K562 (cell line): ENCODE data around the gene SLC17A4. TPM values are rescaled to one million over a fixed set of nuclear protein-coding genes. Genes with fewer than 3 reads are reported as not detected.

Experiments
- ATAC-seq: fragments of 200-7000 bp; cut with Tn5 transposase; 3 replicates; pipeline ENCODE4 v1.9.1; 2020; ENCODE audit warnings: moderate library complexity
- BruUV-seq: library from RNA; stranded (reverse); fragments of 400-500 nt; replicated peaks from 2 replicates; lab custom pipeline; 2021; lab: Mats Ljungman, UMichigan
- CTCF ChIA-PET: fragments of 300-600 bp; formaldehyde crosslinking; extraction: SDS; loops from one replicate; lab custom pipeline; 2021; ENCODE audit warnings: low intra/inter-chr PET ratio; lab: Yijun Ruan, JAX
- POLR2A ChIA-PET: fragments of 300-600, 350-650 bp; sonication (Branson Sonifier 250); formaldehyde crosslinking; extraction: SDS; loops from one replicate; lab custom pipeline; 2021; ENCODE audit warnings: antibody characterized with exemption, inconsistent platforms; lab: Yijun Ruan, JAX
- DNase-seq, 4 experiments: peaks; one replicate each; pipeline versions ENCODE4 v3.0.0 to v3.0.0-alpha.2; 2011 to 2018; ENCODE audit warnings: low spot score in 3 of 4, mixed read lengths in 3 of 4; ENCODE audit errors: extremely low read depth in 1 of 4
- FAIRE-seq: peaks from 2 replicates; lab custom pipeline; 2011; peaks lifted over from hg19 to GRCh38; lab: Jason Lieb, UNC
- H2AFZ ChIP-seq: 2 replicates; pipeline ENCODE4 v1.6.0; 2011; ENCODE audit warnings: low read depth, low read length, control low read depth, inconsistent platforms
- H3K27ac ChIP-seq: fragments of 200-600 bp; 3 replicates; pipeline ENCODE4 v1.8.0; 2011; ENCODE audit warnings: low read depth, mild to moderate bottlenecking, control low read depth, inconsistent platforms, low read length, moderate library complexity, mixed read lengths; ENCODE audit errors: extremely low read depth
- H3K27me3 ChIP-seq, 2 experiments: fragments of 300-600 bp in 1 of 2; 2 replicates in 1 of 2; 3 replicates in 1 of 2; pipeline versions ENCODE4 v1.6.0 to v1.8.0; 2011; ENCODE audit warnings: inconsistent platforms in 2 of 2, low read length in 2 of 2, mild to moderate bottlenecking in 1 of 2, mixed read lengths in 1 of 2, moderate library complexity in 1 of 2; ENCODE audit not compliant: control insufficient read depth in 2 of 2, insufficient read depth in 2 of 2
- H3K36me3 ChIP-seq: fragments of 300-600 bp; 3 replicates; pipeline ENCODE4 v1.8.0; 2011; ENCODE audit warnings: mild to moderate bottlenecking, low read length, inconsistent platforms; ENCODE audit not compliant: control insufficient read depth, insufficient read depth
- H3K4me1 ChIP-seq, 2 experiments: fragments of 200-600 bp in 1 of 2; replicated peaks in 1 of 2; 2 replicates in 1 of 2; 3 replicates in 1 of 2; pipeline versions ENCODE4 v1.5.1 to v1.8.0; 2011; ENCODE audit warnings: inconsistent platforms in 2 of 2, low read length in 2 of 2, mild to moderate bottlenecking in 1 of 2, mixed read lengths in 1 of 2, moderate library complexity in 1 of 2; ENCODE audit not compliant: control insufficient read depth in 2 of 2, insufficient read depth in 2 of 2
- H3K4me2 ChIP-seq: 2 replicates; pipeline ENCODE4 v1.6.1; 2011; ENCODE audit warnings: low read length, control low read depth, inconsistent platforms, mixed read lengths; ENCODE audit not compliant: insufficient read depth
- H3K4me3 ChIP-seq: fragments of 200-600 bp; sonication (generic), shearing (Covaris generic); 2 replicates; pipeline ENCODE4 v1.5.1; 2016; ENCODE audit warnings: control low read depth, inconsistent platforms
- H3K79me2 ChIP-seq: fragments of 200-600 bp; 3 replicates; pipeline ENCODE4 v1.8.0; 2011; ENCODE audit warnings: low read length, inconsistent platforms; ENCODE audit not compliant: control insufficient read depth, insufficient read depth
- H3K9ac ChIP-seq, 2 experiments: 2 replicates each; pipeline versions ENCODE4 v1.6.0 to v1.6.1; 2011; ENCODE audit warnings: low read depth in 2 of 2, low read length in 2 of 2, control low read depth in 1 of 2, inconsistent platforms in 1 of 2, mild to moderate bottlenecking in 1 of 2, mixed read lengths in 1 of 2; ENCODE audit not compliant: insufficient read depth in 1 of 2
- H3K9me1 ChIP-seq: one replicate; pipeline ENCODE4 v1.6.0; 2011; ENCODE audit warnings: inconsistent platforms, mild to moderate bottlenecking, low read length, moderate library complexity; ENCODE audit not compliant: control insufficient read depth, insufficient read depth
- H3K9me3 ChIP-seq: replicated peaks from 2 replicates; pipeline ENCODE4 v1.5.1; 2011; ENCODE audit warnings: low read depth, low read length, inconsistent platforms; ENCODE audit not compliant: control insufficient read depth, insufficient read depth
- H4K20me1 ChIP-seq: replicated peaks from 2 replicates; pipeline ENCODE4 v1.6.1; 2011; ENCODE audit warnings: low read length, inconsistent platforms, mixed read lengths; ENCODE audit not compliant: control insufficient read depth, insufficient read depth
- CEBPB ChIP-seq: fragments of 450-650 bp; IDR thresholded peaks from 2 replicates; pipeline ENCODE4 v1.6.1; 2016; ENCODE audit warnings: missing genetic modification characterization, missing compliant biosample characterization
- NFIC ChIP-seq: fragments of 450-650 bp; IDR thresholded peaks from 2 replicates; pipeline ENCODE4 v1.6.1; 2017; ENCODE audit warnings: mild to moderate bottlenecking, inconsistent platforms
- NFIX ChIP-seq: fragments of 250-450 bp; sonication (Bioruptor Pico); IDR thresholded peaks from 2 replicates; pipeline ENCODE4 v1.4.0; 2020; ENCODE audit warnings: low read depth, mild to moderate bottlenecking, moderate library complexity
- ZBTB17 ChIP-seq: fragments of 450-650 bp; formaldehyde crosslinking; IDR thresholded peaks from 2 replicates; pipeline ENCODE4 v1.4.0; 2020; ENCODE audit warnings: mild to moderate bottlenecking
- ZNF586 ChIP-seq: fragments of 450-650 bp; formaldehyde crosslinking; conservative IDR thresholded peaks from 2 replicates; pipeline ENCODE4 v1.4.0; 2020; ENCODE audit warnings: mild to moderate bottlenecking, moderate library complexity
- ZNF764 ChIP-seq: fragments of 250-450 bp; sonication (Bioruptor Pico); IDR thresholded peaks from 2 replicates; pipeline ENCODE4 v1.4.0; 2020; ENCODE audit warnings: low read depth, mild to moderate bottlenecking, moderate library complexity
- WGBS: fragments of 100-300 bp; shearing (Covaris generic); methylation state at CpG from one replicate; pipeline ENCODE4 v1.1.6; 2016; ENCODE audit warnings: low coverage, mixed read lengths; ENCODE audit not compliant: insufficient coverage; ENCODE audit errors: missing lambda C conversion rate; 5-methylcytosine and 5-hydroxymethylcytosine counted together
- in situ Hi-C: fragments of 300-500 bp; cut with MboI; formaldehyde crosslinking; loops from 4 replicates; pipeline ENCODE4 v1.15.0; 2018; ENCODE audit warnings: inconsistent platforms, mixed read lengths
- intact Hi-C: fragments of 100-400 bp; cut with micrococcal nuclease; formaldehyde crosslinking; loops from 2 replicates; pipeline ENCODE4 v1.14.2; 2022
- polyA plus RNA-seq, 8 experiments: library from polyadenylated mRNA; depleted of rRNA in 4 of 8; stranded (reverse) in 5 of 8; unstranded in 3 of 8; fragments of >200 nt; fragmentation: Nextera tagmentation in 2 of 8; fragmentation: Illumina TruSeq in 1 of 8; extraction: Ambion mirVana in 2 of 8; extraction: Trizol in 1 of 8; gene quantifications; 2 replicates each; pipeline versions ENCODE4 v1.2.1 to v1.2.3, GENCODE V29; 2011 to 2014; ENCODE audit warnings: inconsistent platforms in 1 of 8, missing spikeins in 1 of 8
- total RNA-seq, 7 experiments: library from RNA; depleted of rRNA in 6 of 7; stranded (reverse); fragments of >200 nt in 6 of 7; fragmentation: Illumina TruSeq in 2 of 7; extraction: Trizol in 2 of 7; gene quantifications; 2 replicates each; pipeline versions ENCODE4 v1.2.1 to v1.2.3, GENCODE V29; 2011 to 2021; ENCODE audit warnings: low replicate concordance in 1 of 7
- TF ChIP-seq, protein P1 (sequence below): sonication (generic); formaldehyde crosslinking; IDR thresholded peaks from 2 replicates; pipeline ENCODE4 v1.8.0; 2022; ENCODE audit warnings: missing genetic modification reagents, mild to moderate bottlenecking, borderline replicate concordance
- TF ChIP-seq, protein P2 (sequence below): fragments of 250-450 bp; sonication (Bioruptor Pico); IDR thresholded peaks from 2 replicates; pipeline ENCODE4 v1.8.0; 2021; ENCODE audit warnings: mild to moderate bottlenecking, moderate library complexity

Gene SLC17A4
- total and polyA plus RNA-seq, 9 of the 15 experiments (the other 6 are each of a cell fraction or from before 2014, with no cell fraction given), result not detected

DNA sequence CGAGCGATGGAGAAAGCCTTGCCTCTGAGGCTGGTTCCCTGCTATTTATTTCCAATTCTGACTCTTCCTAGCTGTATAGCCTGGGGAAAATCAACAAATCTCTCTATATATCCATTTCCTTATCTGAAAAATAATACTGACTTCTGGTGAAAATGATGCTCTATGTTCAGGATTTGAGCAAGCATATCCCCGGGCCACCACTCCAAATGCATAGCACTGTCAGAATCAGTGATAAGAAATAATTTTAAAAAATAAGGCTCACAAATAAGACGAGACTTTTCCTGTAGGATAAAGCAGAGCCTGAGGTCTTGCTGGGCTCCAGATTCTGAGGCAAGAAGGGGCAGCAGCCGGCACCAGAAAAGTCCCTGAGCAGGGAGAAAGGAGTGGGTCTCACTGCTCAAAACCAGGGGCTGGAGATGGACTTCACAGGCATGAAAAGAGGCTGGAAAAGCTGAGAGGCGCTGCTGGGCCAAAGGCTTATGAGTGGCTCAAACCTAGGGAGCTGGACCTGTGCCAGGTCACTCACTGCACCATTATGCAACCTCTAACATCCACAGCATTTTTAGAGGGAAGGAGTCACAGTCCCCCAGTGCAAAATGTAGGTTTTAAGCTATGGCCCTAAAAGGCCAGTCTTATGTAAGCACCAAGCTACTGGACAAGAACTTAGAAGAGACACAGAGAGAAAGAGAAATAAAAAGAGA lies 48.1 kb upstream of the SLC17A4 start:
- H3K4me1 ChIP-seq, result no peaks in the 10 kb centered on the region; a peak in 1 of 5 replicates
- ChIA-PET CTCF (no interaction called here), POLR2A (interaction anchor here (0.7 to 1.4 kb wide), 3 partner anchors 10 to 320 kb away, joined by 3 to 4 read pairs (median 4); no protein-coding TSS in a partner anchor)
- no TSS peak for BruUV-seq
- no peak overlapping the region for H3K27ac ChIP-seq
- in situ Hi-C loops (no loop called here), intact Hi-C loops (no loop called here)
- H3K79me2 ChIP-seq, result no peaks in the 10 kb centered on the region
- DNase-seq (peak in 1 of 4 experiments; percentile 37), FAIRE-seq (peak; percentile 35), ATAC-seq (peak; percentile 55; the same call in 2 of the 3 replicates)
- H2AFZ ChIP-seq, result no peak overlapping the region
- no peaks in the 10 kb centered on the region for H4K20me1 ChIP-seq
- H3K9me3 ChIP-seq, result no peaks in the 10 kb centered on the region
- H3K36me3 ChIP-seq, result no peaks in the 10 kb centered on the region
- 8% methylated on average over 6 of the region's 6 CpGs for WGBS
- H3K4me2 ChIP-seq, result no peak overlapping the region
- H3K9ac ChIP-seq, result no peak overlapping the region
- TF ChIP-seq NFIX (no peak), NFIC (peak; percentile 89), ZNF586 (CRISPR knock-in tag) (no peak), CEBPB (peak; percentile 79), ZNF764 (CRISPR knock-in tag) (no peak), ZBTB17 (CRISPR knock-in tag) (0 out of 2 replicates have a peak, but pooled peaks have one; percentile 31)
- TF ChIP-seq, protein P1, sequence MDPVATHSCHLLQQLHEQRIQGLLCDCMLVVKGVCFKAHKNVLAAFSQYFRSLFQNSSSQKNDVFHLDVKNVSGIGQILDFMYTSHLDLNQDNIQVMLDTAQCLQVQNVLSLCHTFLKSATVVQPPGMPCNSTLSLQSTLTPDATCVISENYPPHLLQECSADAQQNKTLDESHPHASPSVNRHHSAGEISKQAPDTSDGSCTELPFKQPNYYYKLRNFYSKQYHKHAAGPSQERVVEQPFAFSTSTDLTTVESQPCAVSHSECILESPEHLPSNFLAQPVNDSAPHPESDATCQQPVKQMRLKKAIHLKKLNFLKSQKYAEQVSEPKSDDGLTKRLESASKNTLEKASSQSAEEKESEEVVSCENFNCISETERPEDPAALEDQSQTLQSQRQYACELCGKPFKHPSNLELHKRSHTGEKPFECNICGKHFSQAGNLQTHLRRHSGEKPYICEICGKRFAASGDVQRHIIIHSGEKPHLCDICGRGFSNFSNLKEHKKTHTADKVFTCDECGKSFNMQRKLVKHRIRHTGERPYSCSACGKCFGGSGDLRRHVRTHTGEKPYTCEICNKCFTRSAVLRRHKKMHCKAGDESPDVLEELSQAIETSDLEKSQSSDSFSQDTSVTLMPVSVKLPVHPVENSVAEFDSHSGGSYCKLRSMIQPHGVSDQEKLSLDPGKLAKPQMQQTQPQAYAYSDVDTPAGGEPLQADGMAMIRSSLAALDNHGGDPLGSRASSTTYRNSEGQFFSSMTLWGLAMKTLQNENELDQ (CRISPR knock-in tag), result no peak
- TF ChIP-seq, protein P2, sequence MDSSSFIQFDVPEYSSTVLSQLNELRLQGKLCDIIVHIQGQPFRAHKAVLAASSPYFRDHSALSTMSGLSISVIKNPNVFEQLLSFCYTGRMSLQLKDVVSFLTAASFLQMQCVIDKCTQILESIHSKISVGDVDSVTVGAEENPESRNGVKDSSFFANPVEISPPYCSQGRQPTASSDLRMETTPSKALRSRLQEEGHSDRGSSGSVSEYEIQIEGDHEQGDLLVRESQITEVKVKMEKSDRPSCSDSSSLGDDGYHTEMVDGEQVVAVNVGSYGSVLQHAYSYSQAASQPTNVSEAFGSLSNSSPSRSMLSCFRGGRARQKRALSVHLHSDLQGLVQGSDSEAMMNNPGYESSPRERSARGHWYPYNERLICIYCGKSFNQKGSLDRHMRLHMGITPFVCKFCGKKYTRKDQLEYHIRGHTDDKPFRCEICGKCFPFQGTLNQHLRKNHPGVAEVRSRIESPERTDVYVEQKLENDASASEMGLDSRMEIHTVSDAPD (CRISPR knock-in tag), result no peak
- H3K27me3 ChIP-seq, result peaks cover 3 to 13% of the 10 kb centered on the region in 2 experiments
- H3K4me3 ChIP-seq, result no peak overlapping the region
- H3K9me1 ChIP-seq, result no peaks in the 10 kb centered on the region
